DND-41 (cell line): Measurements from ENCODE around the gene EDC4.

Source experiments
- ATAC-seq: fragments of 200-7000 bp; cut with Tn5 transposase; 3 replicates; pipeline ENCODE4 v1.9.1; 2021; ENCODE audit warnings: low read depth; ENCODE audit not compliant: insufficient read depth
- DNase-seq: peaks from one replicate; pipeline ENCODE4 v3.0.0-alpha.2; 2020
- H2AFZ ChIP-seq: 2 replicates; pipeline ENCODE4 v1.6.0; 2012; ENCODE audit warnings: low read depth, low read length
- H3K27ac ChIP-seq: 2 replicates; pipeline ENCODE4 v1.5.1; 2012; ENCODE audit warnings: low read length, inconsistent platforms
- H3K27me3 ChIP-seq: fragments of 200-600 bp; sonication (generic); 2 replicates; pipeline ENCODE4 v1.6.0; 2012; ENCODE audit warnings: low read length, mild to moderate bottlenecking, inconsistent platforms; ENCODE audit not compliant: insufficient read depth, poor library complexity
- H3K36me3 ChIP-seq: 2 replicates; pipeline ENCODE4 v1.5.1; 2012; ENCODE audit warnings: low read length, inconsistent platforms; ENCODE audit not compliant: insufficient read depth
- H3K4me1 ChIP-seq: 2 replicates; pipeline ENCODE4 v1.5.1; 2012; ENCODE audit warnings: mild to moderate bottlenecking, low read length; ENCODE audit not compliant: insufficient read depth
- H3K4me2 ChIP-seq: 2 replicates; pipeline ENCODE4 v1.6.0; 2012; ENCODE audit warnings: mild to moderate bottlenecking, moderate library complexity, low read length, inconsistent platforms; ENCODE audit not compliant: insufficient read depth
- H3K4me3 ChIP-seq, 2 experiments: fragments of 200-600 bp in 1 of 2; shearing (Covaris generic) in 1 of 2; 2 replicates each; pipeline ENCODE4 v1.5.1; 2012 to 2016; ENCODE audit warnings: inconsistent platforms in 2 of 2, low read length in 2 of 2, mild to moderate bottlenecking in 2 of 2, low read depth in 1 of 2, moderate library complexity in 1 of 2
- H3K79me2 ChIP-seq: 2 replicates; pipeline ENCODE4 v1.6.0; 2012; ENCODE audit warnings: low read length, inconsistent platforms; ENCODE audit not compliant: insufficient read depth
- H3K9ac ChIP-seq: 2 replicates; pipeline ENCODE4 v1.6.0; 2012; ENCODE audit warnings: low read depth, mild to moderate bottlenecking, inconsistent platforms, low read length, moderate library complexity
- H3K9me3 ChIP-seq: 2 replicates; pipeline ENCODE4 v1.5.1; 2012; ENCODE audit warnings: low read length, moderate library complexity, mild to moderate bottlenecking, inconsistent platforms; ENCODE audit not compliant: insufficient read depth, severe bottlenecking
- H4K20me1 ChIP-seq: 2 replicates; pipeline ENCODE4 v1.6.0; 2012; ENCODE audit warnings: low read length; ENCODE audit not compliant: insufficient read depth
- CTCF ChIP-seq: IDR thresholded peaks from 2 replicates; pipeline ENCODE4 v1.5.1; 2012; ENCODE audit warnings: borderline replicate concordance, low read length, moderate library complexity, mild to moderate bottlenecking; ENCODE audit not compliant: poor library complexity, severe bottlenecking; ENCODE audit errors: extremely low read depth
- EZH2 ChIP-seq: IDR thresholded peaks from 3 replicates; pipeline ENCODE4 v1.6.1; 2012; ENCODE audit warnings: borderline replicate concordance, low read depth, mild to moderate bottlenecking, moderate library complexity, low read length, inconsistent platforms; ENCODE audit not compliant: severe bottlenecking

The EDC4 gene

GRCh38 chr16:67922221-67922620 lies 49.4 kb downstream of the EDC4 start:
- peaks cover 30% of the 10 kb centered on the region for H3K79me2 ChIP-seq
- no peaks in the 10 kb centered on the region for H3K9me3 ChIP-seq
- H3K36me3 ChIP-seq: peaks cover 44% of the 10 kb centered on the region
- H4K20me1 ChIP-seq: peaks cover 48% of the 10 kb centered on the region
- H2AFZ ChIP-seq: no peak overlapping the region
- H3K9ac ChIP-seq: no peak overlapping the region
- H3K27ac ChIP-seq: no peak overlapping the region
- no peak for TF ChIP-seq CTCF
- TF ChIP-seq EZH2: no peak
- no peak overlapping the region for H3K4me3 ChIP-seq
- ATAC-seq (no peak), DNase-seq (no peak)
- H3K27me3 ChIP-seq: no peaks in the 10 kb centered on the region
- no peak overlapping the region for H3K4me2 ChIP-seq
- H3K4me1 ChIP-seq: no peaks in the 10 kb centered on the region

GRCh38 chr16:67922740-67923139 lies 49.9 kb downstream of the EDC4 start:
- no peak overlapping the region for H3K27ac ChIP-seq
- H3K9me3 ChIP-seq: no peaks in the 10 kb centered on the region
- H4K20me1 ChIP-seq: peaks cover 47% of the 10 kb centered on the region
- peaks cover 25% of the 10 kb centered on the region for H3K79me2 ChIP-seq
- H3K36me3 ChIP-seq: peaks cover 44% of the 10 kb centered on the region
- ATAC-seq (no peak), DNase-seq (no peak)
- TF ChIP-seq CTCF (no peak), EZH2 (no peak)
- no peak overlapping the region for H3K9ac ChIP-seq
- no peak overlapping the region for H2AFZ ChIP-seq
- H3K4me3 ChIP-seq: no peak overlapping the region
- H3K4me2 ChIP-seq: no peak overlapping the region
- no peaks in the 10 kb centered on the region for H3K4me1 ChIP-seq
- H3K27me3 ChIP-seq: no peaks in the 10 kb centered on the region

- Histone ChIP-seq H3K4me3 (no peak overlapping the region), H3K27me3 (no peaks in the 10 kb centered on the region), H3K9ac (no peak overlapping the region), H4K20me1 (peaks cover 43% of the 10 kb centered on the region), H3K4me1 (no peaks in the 10 kb centered on the region), H2AFZ (no peak overlapping the region), H3K9me3 (no peaks in the 10 kb centered on the region), H3K4me2 (no peak overlapping the region), H3K79me2 (peaks cover 18% of the 10 kb centered on the region), H3K36me3 (peaks cover 46% of the 10 kb centered on the region), H3K27ac (no peak overlapping the region)
- ATAC-seq: no peak
- TF ChIP-seq EZH2 (no peak), CTCF (no peak)
- DNase-seq: no peak
Observed at GRCh38 chr16:67923414-67924116, 50.7 kb downstream of the EDC4 start.
